HepG2 (cell line): ENCODE results near the gene PMVK. TPM values are rescaled to one million over a fixed set of nuclear protein-coding genes. Genes with fewer than 3 reads are reported as not detected.

Source experiments
- FIP1L1 ChIP-seq: fragments of 200-400 bp; formaldehyde crosslinking; IDR thresholded peaks from 2 replicates; pipeline ENCODE4 v1.6.1; 2018; ENCODE audit warnings: low read depth, mild to moderate bottlenecking, low read length, moderate library complexity, borderline replicate concordance; ENCODE audit not compliant: insufficient read depth
- NCOR1 ChIP-seq: fragments of 200-600 bp; sonication (generic); IDR thresholded peaks from 2 replicates; pipeline ENCODE4 v1.7.0; 2017; ENCODE audit warnings: antibody characterized with exemption, low read length, borderline replicate concordance
- NKX3-1 ChIP-seq: sonication (generic); formaldehyde crosslinking; IDR thresholded peaks from 2 replicates; pipeline ENCODE4 v1.5.0; 2020; ENCODE audit warnings: missing genetic modification reagents
- POLR2A ChIP-seq, 2 experiments: IDR thresholded peaks; 2 replicates each; pipeline ENCODE4 v1.6.1; 2011; ENCODE audit warnings: low read depth in 2 of 2, low read length in 2 of 2, mild to moderate bottlenecking in 1 of 2, moderate library complexity in 1 of 2; ENCODE audit not compliant: insufficient read depth in 1 of 2
- PRMT3 ChIP-seq: sonication (generic); formaldehyde crosslinking; IDR thresholded peaks from 2 replicates; pipeline ENCODE4 v1.8.1; 2022; ENCODE audit warnings: low read depth, mild to moderate bottlenecking, moderate library complexity, missing genetic modification reagents, borderline replicate concordance
- SP1 ChIP-seq, 2 experiments: fragments of 450-650 bp in 1 of 2; sonication (generic) in 1 of 2; formaldehyde crosslinking in 1 of 2; IDR thresholded peaks; 2 replicates each; pipeline versions ENCODE4 v1.4.0 to v1.6.1; 2016 to 2020; ENCODE audit warnings: missing genetic modification reagents in 1 of 2
- SPEN ChIP-seq: sonication (generic); formaldehyde crosslinking; IDR thresholded peaks from 2 replicates; pipeline ENCODE4 v1.5.1; 2020; ENCODE audit warnings: low read depth, mild to moderate bottlenecking, missing genetic modification reagents
- SRSF9 ChIP-seq: fragments of 200-400 bp; formaldehyde crosslinking; IDR thresholded peaks from 2 replicates; pipeline ENCODE4 v1.6.1; 2018; ENCODE audit warnings: borderline replicate concordance, mild to moderate bottlenecking, low read depth, low read length; ENCODE audit not compliant: insufficient read depth, poor library complexity, severe bottlenecking
- ZNF207 ChIP-seq: fragments of 450-650 bp; IDR thresholded peaks from 2 replicates; pipeline ENCODE4 v1.6.1; 2016; ENCODE audit warnings: antibody characterized with exemption, borderline replicate concordance
- ZNF282 ChIP-seq: fragments of 450-650 bp; IDR thresholded peaks from 2 replicates; pipeline ENCODE4 v1.6.1; 2018; ENCODE audit not compliant: partially characterized antibody
- ZNF343 ChIP-seq: sonication (generic); formaldehyde crosslinking; IDR thresholded peaks from 2 replicates; pipeline ENCODE4 v1.4.0; 2020; ENCODE audit warnings: mild to moderate bottlenecking, missing genetic modification reagents
- ZNF564 ChIP-seq: sonication (generic); formaldehyde crosslinking; IDR thresholded peaks from 2 replicates; pipeline ENCODE4 v1.8.1; 2023; ENCODE audit warnings: mild to moderate bottlenecking, missing genetic modification reagents
- polyA plus RNA-seq, 8 experiments: library from polyadenylated mRNA; depleted of rRNA in 3 of 8; stranded (reverse) in 7 of 8; unstranded in 1 of 8; fragments of >200 nt; fragmentation: Illumina TruSeq in 4 of 8; extraction: Trizol in 4 of 8; gene quantifications; 2 replicates each; pipeline versions ENCODE4 v1.2.1 to v1.2.3, GENCODE V29; 2011 to 2016; ENCODE audit warnings: low read depth in 4 of 8, missing spikeins in 1 of 8, mixed read lengths in 1 of 8; ENCODE audit not compliant: insufficient read depth in 1 of 8
- total RNA-seq, 5 experiments: library from RNA; depleted of rRNA; stranded (reverse); fragments of >200 nt; fragmentation: Illumina TruSeq; extraction: Trizol; gene quantifications; 2 replicates each; pipeline ENCODE4 v1.2.3, GENCODE V29; 2016; ENCODE audit warnings: low read depth in 1 of 5
- TF ChIP-seq, protein P1 (sequence below): sonication (generic); formaldehyde crosslinking; IDR thresholded peaks from 2 replicates; pipeline ENCODE4 v1.5.1; 2020; ENCODE audit warnings: mild to moderate bottlenecking, missing genetic modification reagents, borderline replicate concordance
- TF ChIP-seq, protein P2 (sequence below): IDR thresholded peaks from 2 replicates; pipeline ENCODE4 v1.6.1; 2012; ENCODE audit warnings: low read depth, low read length, improper control_type of control experiment
- TF ChIP-seq, protein P3 (sequence below): sonication (generic); formaldehyde crosslinking; conservative IDR thresholded peaks from 2 replicates; pipeline ENCODE4 v1.4.0; 2020; ENCODE audit warnings: missing genetic modification reagents
- TF ChIP-seq, protein P4 (sequence below): IDR thresholded peaks from 2 replicates; pipeline ENCODE4 v1.6.1; 2016; ENCODE audit warnings: missing compliant biosample characterization, missing genetic modification reagents, borderline replicate concordance
- TF ChIP-seq, protein P5 (sequence below): sonication (generic); formaldehyde crosslinking; IDR thresholded peaks from 2 replicates; pipeline ENCODE4 v1.8.0; 2022; ENCODE audit warnings: low read depth, missing genetic modification reagents

PMVK gene
- total and polyA plus RNA-seq, 2 of the 13 experiments (the other 11 are each of a cell fraction or from before 2014, with no cell fraction given): 3.9 to 12.6 TPM

DNA sequence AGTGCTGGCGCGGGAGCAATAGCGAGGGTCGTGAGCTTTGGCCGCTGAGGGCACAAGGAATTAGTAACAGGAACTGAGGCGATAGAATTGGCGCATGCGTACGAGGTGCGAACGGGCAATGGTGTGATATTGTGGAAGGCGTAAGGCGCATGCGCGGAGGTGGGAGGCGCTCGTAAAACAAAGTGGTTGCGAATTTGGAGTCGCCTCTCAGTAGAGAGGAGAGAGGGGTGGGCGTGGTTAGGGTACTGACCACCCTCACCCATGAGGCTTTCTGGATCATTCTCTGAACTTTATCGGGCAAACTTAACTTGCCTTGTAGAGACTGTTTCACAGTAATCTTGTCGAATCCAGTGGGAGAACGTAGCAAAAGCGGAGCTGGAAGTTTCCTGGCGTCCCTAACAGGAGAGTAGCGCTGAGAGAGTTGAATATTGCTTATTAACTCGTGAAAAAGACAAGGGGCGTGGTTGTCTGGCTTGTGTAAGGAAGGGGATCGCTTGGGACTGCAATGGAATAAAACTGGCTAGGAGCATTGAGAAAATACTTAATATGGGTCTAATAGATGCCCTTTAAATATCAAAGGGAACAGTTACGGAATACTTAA is 38.4 kb upstream of the PMVK start (continued):
- no peak for TF ChIP-seq FIP1L1
- no peak for TF ChIP-seq SRSF9
- TF ChIP-seq ZNF343 (CRISPR knock-in tag): 0 out of 2 replicates have a peak, but pooled peaks have one; percentile 13
- no peak for TF ChIP-seq NKX3-1 (CRISPR knock-in tag)
- TF ChIP-seq, protein P1, sequence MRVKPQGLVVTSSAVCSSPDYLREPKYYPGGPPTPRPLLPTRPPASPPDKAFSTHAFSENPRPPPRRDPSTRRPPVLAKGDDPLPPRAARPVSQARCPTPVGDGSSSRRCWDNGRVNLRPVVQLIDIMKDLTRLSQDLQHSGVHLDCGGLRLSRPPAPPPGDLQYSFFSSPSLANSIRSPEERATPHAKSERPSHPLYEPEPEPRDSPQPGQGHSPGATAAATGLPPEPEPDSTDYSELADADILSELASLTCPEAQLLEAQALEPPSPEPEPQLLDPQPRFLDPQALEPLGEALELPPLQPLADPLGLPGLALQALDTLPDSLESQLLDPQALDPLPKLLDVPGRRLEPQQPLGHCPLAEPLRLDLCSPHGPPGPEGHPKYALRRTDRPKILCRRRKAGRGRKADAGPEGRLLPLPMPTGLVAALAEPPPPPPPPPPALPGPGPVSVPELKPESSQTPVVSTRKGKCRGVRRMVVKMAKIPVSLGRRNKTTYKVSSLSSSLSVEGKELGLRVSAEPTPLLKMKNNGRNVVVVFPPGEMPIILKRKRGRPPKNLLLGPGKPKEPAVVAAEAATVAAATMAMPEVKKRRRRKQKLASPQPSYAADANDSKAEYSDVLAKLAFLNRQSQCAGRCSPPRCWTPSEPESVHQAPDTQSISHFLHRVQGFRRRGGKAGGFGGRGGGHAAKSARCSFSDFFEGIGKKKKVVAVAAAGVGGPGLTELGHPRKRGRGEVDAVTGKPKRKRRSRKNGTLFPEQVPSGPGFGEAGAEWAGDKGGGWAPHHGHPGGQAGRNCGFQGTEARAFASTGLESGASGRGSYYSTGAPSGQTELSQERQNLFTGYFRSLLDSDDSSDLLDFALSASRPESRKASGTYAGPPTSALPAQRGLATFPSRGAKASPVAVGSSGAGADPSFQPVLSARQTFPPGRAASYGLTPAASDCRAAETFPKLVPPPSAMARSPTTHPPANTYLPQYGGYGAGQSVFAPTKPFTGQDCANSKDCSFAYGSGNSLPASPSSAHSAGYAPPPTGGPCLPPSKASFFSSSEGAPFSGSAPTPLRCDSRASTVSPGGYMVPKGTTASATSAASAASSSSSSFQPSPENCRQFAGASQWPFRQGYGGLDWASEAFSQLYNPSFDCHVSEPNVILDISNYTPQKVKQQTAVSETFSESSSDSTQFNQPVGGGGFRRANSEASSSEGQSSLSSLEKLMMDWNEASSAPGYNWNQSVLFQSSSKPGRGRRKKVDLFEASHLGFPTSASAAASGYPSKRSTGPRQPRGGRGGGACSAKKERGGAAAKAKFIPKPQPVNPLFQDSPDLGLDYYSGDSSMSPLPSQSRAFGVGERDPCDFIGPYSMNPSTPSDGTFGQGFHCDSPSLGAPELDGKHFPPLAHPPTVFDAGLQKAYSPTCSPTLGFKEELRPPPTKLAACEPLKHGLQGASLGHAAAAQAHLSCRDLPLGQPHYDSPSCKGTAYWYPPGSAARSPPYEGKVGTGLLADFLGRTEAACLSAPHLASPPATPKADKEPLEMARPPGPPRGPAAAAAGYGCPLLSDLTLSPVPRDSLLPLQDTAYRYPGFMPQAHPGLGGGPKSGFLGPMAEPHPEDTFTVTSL (CRISPR knock-in tag): no peak
- no peak for TF ChIP-seq SP1 (IDR thresholded peaks at IDR 0.05)
- TF ChIP-seq SP1 (CRISPR knock-in tag; IDR thresholded peaks at IDR 0.05): peak; percentile 1; the same call in 1 of the 2 replicates
- TF ChIP-seq ZNF282: no peak
- TF ChIP-seq NCOR1: no peak
- no peak for TF ChIP-seq PRMT3 (CRISPR knock-in tag)
- 0 out of 2 replicates have a peak, but pooled peaks have one; percentile 4 for TF ChIP-seq SPEN (CRISPR knock-in tag)
- no peak for TF ChIP-seq ZNF564 (CRISPR knock-in tag)
- peak; percentile 80 to 81 for TF ChIP-seq POLR2A (IDR thresholded peaks at IDR 0.05; ENCODE audit: insufficient read depth in 1 of 2, low read depth in 2 of 2, low read length in 2 of 2)
- TF ChIP-seq, protein P2, sequence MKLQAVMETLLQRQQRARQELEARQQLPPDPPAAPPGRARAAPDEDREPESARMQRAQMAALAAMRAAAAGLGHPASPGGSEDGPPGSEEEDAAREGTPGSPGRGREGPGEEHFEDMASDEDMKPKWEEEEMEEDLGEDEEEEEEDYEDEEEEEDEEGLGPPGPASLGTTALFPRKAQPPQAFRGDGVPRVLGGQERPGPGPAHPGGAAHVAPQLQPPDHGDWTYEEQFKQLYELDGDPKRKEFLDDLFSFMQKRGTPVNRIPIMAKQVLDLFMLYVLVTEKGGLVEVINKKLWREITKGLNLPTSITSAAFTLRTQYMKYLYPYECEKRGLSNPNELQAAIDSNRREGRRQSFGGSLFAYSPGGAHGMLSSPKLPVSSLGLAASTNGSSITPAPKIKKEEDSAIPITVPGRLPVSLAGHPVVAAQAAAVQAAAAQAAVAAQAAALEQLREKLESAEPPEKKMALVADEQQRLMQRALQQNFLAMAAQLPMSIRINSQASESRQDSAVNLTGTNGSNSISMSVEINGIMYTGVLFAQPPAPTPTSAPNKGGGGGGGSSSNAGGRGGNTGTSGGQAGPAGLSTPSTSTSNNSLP: peak; percentile 34; the same call in 1 of the 2 replicates
- TF ChIP-seq ZNF207: no peak
- TF ChIP-seq, protein P3, sequence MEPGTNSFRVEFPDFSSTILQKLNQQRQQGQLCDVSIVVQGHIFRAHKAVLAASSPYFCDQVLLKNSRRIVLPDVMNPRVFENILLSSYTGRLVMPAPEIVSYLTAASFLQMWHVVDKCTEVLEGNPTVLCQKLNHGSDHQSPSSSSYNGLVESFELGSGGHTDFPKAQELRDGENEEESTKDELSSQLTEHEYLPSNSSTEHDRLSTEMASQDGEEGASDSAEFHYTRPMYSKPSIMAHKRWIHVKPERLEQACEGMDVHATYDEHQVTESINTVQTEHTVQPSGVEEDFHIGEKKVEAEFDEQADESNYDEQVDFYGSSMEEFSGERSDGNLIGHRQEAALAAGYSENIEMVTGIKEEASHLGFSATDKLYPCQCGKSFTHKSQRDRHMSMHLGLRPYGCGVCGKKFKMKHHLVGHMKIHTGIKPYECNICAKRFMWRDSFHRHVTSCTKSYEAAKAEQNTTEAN (CRISPR knock-in tag): no peak
- TF ChIP-seq, protein P4, sequence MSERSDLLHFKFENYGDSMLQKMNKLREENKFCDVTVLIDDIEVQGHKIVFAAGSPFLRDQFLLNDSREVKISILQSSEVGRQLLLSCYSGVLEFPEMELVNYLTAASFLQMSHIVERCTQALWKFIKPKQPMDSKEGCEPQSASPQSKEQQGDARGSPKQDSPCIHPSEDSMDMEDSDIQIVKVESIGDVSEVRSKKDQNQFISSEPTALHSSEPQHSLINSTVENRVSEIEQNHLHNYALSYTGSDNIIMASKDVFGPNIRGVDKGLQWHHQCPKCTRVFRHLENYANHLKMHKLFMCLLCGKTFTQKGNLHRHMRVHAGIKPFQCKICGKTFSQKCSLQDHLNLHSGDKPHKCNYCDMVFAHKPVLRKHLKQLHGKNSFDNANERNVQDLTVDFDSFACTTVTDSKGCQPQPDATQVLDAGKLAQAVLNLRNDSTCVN (CRISPR knock-in tag): peak; percentile 69; the same call in 1 of the 2 replicates
- TF ChIP-seq, protein P5, sequence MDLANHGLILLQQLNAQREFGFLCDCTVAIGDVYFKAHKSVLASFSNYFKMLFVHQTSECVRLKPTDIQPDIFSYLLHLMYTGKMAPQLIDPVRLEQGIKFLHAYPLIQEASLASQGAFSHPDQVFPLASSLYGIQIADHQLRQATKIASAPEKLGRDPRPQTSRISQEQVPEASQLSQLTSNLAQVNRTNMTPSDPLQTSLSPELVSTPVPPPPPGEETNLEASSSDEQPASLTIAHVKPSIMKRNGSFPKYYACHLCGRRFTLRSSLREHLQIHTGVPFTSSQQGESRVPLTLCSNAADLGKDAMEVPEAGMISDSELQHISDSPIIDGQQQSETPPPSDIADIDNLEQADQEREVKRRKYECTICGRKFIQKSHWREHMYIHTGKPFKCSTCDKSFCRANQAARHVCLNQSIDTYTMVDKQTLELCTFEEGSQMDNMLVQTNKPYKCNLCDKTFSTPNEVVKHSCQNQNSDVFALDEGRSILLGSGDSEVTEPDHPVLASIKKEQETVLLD (CRISPR knock-in tag): no peak
